ENCODE data around the gene DUSP18.
"Not testable (repeated sequence)": the region's sequence is repeated elsewhere in the genome, so short reads cannot be mapped to it uniquely, and the experiment has no call there.

Gene DUSP18

DNA sequence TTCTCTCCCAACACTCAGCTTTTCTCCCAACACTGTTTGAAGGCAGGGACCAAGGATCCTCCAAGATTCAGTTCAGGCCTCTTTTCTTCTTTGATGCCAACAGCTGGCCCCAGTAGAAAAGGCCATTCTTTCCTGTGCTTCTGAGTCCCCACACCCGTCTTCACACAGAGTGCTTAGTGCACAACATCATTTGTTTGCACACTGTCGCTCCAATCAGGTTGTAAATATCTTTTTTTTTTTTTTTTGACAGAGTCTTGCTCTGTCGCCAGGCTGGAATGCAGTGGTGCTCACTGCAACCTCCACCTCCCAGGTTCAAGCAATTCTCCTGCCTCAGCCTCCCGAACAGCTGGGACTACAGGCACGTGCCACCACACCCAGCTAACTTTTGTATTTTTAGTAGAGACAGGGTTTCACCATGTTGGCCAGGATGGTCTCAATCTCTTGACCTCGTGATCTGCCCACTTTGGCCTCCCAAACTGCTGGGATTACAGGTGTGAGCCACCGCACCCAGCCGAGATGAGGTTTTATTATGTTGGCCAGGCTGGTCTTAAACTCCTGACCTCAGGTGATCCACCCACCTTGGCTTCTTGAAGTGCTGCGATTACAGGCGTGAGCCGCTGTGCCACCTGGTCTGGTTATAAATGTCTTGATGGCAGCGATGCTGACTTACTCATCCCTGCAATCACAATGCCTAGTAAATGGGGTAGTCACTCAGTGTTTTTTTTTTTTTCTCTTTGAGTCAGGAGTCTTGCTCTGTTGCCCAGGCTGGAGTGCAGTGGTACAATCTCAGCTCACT is 12.4 kb upstream of the DUSP18 start:
- DNase-seq; H3K27ac ChIP-seq (ENCODE audit: insufficient read depth in 1 of 2, low read depth in 1 of 2, low read length in 2 of 2, poor library complexity in 1 of 2, severe bottlenecking in 2 of 2); H3K27me3 ChIP-seq (replicated peaks in 2 of 5; ENCODE audit: control insufficient read depth in 4 of 5, insufficient read depth in 5 of 5, low read length in 4 of 5); H3K9me3 ChIP-seq (ENCODE audit: control extremely low read depth in 1 of 5, control insufficient read depth in 4 of 5, insufficient read depth in 2 of 5, low read depth in 1 of 5, low read length in 4 of 5); POLR2A ChIA-PET; H3K4me3 ChIP-seq (ENCODE audit: control insufficient read depth in 1 of 7, extremely low read depth in 1 of 7, insufficient read depth in 4 of 7, low read depth in 2 of 7, low read length in 6 of 7); H3K36me3 ChIP-seq (ENCODE audit: control insufficient read depth in 4 of 4, insufficient read depth in 4 of 4, low read length in 3 of 4); H3K4me1 ChIP-seq (ENCODE audit: control extremely low read depth in 1 of 4, control insufficient read depth in 4 of 4, insufficient read depth in 4 of 4, low read length in 3 of 4): not testable (repeated sequence)
- 79% methylated on average over 10 of the region's 12 CpGs for WGBS (ENCODE audit: insufficient coverage)
- CTCF ChIA-PET, result interaction anchor here (2.0 kb wide), 1 partner anchor 45 kb away, joined by 6 read pairs; no protein-coding TSS in a partner anchor

DNA sequence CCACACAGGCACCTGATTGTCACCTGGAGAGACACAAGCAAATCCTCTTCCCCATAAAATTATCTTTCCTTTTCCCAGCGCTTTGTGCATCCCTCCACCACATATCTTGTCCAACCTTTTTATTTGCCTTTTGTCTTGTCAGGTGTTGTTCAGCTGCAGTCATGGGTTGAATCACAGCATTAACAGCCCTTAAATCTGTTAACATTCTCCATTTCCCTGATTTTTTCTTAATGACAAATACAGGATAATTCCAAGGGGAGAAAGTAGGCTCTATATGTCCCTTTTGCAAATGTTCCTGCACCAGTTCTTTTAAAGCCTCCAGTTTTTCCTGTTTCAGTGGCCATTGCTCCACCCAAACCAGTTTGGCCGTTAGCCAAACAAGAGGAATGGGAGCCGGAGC is 8.9 kb upstream of the DUSP18 start:
- POLR2A ChIA-PET; H3K4me1 ChIP-seq (ENCODE audit: control extremely low read depth in 1 of 4, control insufficient read depth in 4 of 4, insufficient read depth in 4 of 4, low read length in 3 of 4); CTCF ChIA-PET: not testable (repeated sequence)

DNA sequence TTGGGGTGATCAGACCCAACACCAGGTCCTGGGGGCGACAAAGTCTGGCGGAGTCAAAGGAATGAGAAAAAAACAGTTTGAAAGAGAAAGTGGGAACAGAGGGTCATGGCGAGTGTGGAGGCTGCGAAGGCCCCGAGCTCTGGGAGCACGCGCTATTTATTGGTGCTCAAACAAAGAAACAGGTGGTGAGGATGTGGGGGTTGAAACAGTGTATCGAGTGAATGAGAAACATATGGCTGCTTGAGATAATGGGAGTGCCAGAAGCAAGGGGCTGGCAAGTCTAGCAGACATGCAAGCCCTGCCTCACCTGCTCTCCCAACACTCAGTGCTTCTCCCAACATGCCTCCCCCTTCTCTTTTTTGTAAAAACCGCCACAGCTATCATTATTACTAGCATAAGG is 7.8 kb upstream of the DUSP18 start:
- H3K4me1 ChIP-seq (ENCODE audit: control extremely low read depth in 1 of 4, control insufficient read depth in 4 of 4, insufficient read depth in 4 of 4, low read length in 3 of 4), result no peaks in the 10 kb centered on the region
- no peak overlapping the region for H3K4me3 ChIP-seq (ENCODE audit: control insufficient read depth in 1 of 7, extremely low read depth in 1 of 7, insufficient read depth in 4 of 7, low read depth in 2 of 7, low read length in 6 of 7)
- H3K27ac ChIP-seq (ENCODE audit: insufficient read depth in 1 of 2, low read depth in 1 of 2, low read length in 2 of 2, poor library complexity in 1 of 2, severe bottlenecking in 2 of 2), result no peak overlapping the region
- WGBS (ENCODE audit: insufficient coverage), result 99% methylated on average over 9 of the region's 9 CpGs
- ChIA-PET CTCF (no interaction called here), POLR2A (interaction anchor here (0.6 kb wide), 1 partner anchor 38 kb away, joined by 8 read pairs; no protein-coding TSS in a partner anchor)
- H3K36me3 ChIP-seq (ENCODE audit: control insufficient read depth in 4 of 4, insufficient read depth in 4 of 4, low read length in 3 of 4), result no peaks in the 10 kb centered on the region
- peaks cover 0 to 5% (median 1%) of the 10 kb centered on the region in 5 experiments for H3K27me3 ChIP-seq (replicated peaks in 2 of 5; ENCODE audit: control insufficient read depth in 4 of 5, insufficient read depth in 5 of 5, low read length in 4 of 5)
- H3K9me3 ChIP-seq (ENCODE audit: control extremely low read depth in 1 of 5, control insufficient read depth in 4 of 5, insufficient read depth in 2 of 5, low read depth in 1 of 5, low read length in 4 of 5), result no peaks in the 10 kb centered on the region
- peak in 1 of 3 donors; percentile 23 for DNase-seq

More for the DNA sequence above, 8.9 kb upstream of the DUSP18 start:
- DNase-seq; H3K4me3 ChIP-seq (ENCODE audit: control insufficient read depth in 1 of 7, extremely low read depth in 1 of 7, insufficient read depth in 4 of 7, low read depth in 2 of 7, low read length in 6 of 7); H3K9me3 ChIP-seq (ENCODE audit: control extremely low read depth in 1 of 5, control insufficient read depth in 4 of 5, insufficient read depth in 2 of 5, low read depth in 1 of 5, low read length in 4 of 5); H3K27ac ChIP-seq (ENCODE audit: insufficient read depth in 1 of 2, low read depth in 1 of 2, low read length in 2 of 2, poor library complexity in 1 of 2, severe bottlenecking in 2 of 2); H3K27me3 ChIP-seq (replicated peaks in 2 of 5; ENCODE audit: control insufficient read depth in 4 of 5, insufficient read depth in 5 of 5, low read length in 4 of 5); H3K36me3 ChIP-seq (ENCODE audit: control insufficient read depth in 4 of 4, insufficient read depth in 4 of 4, low read length in 3 of 4): not testable (repeated sequence)
- WGBS (ENCODE audit: insufficient coverage), result 100% methylated on average over 2 of the region's 3 CpGs

GRCh38 chr22:30674482-30674881 is 6.8 kb upstream of the DUSP18 start:
- Histone ChIP-seq H3K27ac (ENCODE audit: insufficient read depth in 1 of 2, low read depth in 1 of 2, low read length in 2 of 2, poor library complexity in 1 of 2, severe bottlenecking in 2 of 2) (no peak overlapping the region), H3K9me3 (ENCODE audit: control extremely low read depth in 1 of 5, control insufficient read depth in 4 of 5, insufficient read depth in 2 of 5, low read depth in 1 of 5, low read length in 4 of 5) (no peaks in the 10 kb centered on the region), H3K4me1 (ENCODE audit: control extremely low read depth in 1 of 4, control insufficient read depth in 4 of 4, insufficient read depth in 4 of 4, low read length in 3 of 4) (no peaks in the 10 kb centered on the region), H3K4me3 (ENCODE audit: control insufficient read depth in 1 of 7, extremely low read depth in 1 of 7, insufficient read depth in 4 of 7, low read depth in 2 of 7, low read length in 6 of 7) (no peak overlapping the region), H3K36me3 (ENCODE audit: control insufficient read depth in 4 of 4, insufficient read depth in 4 of 4, low read length in 3 of 4) (no peaks in the 10 kb centered on the region), H3K27me3 (replicated peaks in 2 of 5; ENCODE audit: control insufficient read depth in 4 of 5, insufficient read depth in 5 of 5, low read length in 4 of 5) (peaks cover 0 to 5% (median 1%) of the 10 kb centered on the region in 5 experiments)
- ChIA-PET POLR2A (no interaction called here), CTCF (no interaction called here)
- WGBS (ENCODE audit: insufficient coverage), result 100% methylated on average over 5 of the region's 6 CpGs
- DNase-seq, result no peak

DNA sequence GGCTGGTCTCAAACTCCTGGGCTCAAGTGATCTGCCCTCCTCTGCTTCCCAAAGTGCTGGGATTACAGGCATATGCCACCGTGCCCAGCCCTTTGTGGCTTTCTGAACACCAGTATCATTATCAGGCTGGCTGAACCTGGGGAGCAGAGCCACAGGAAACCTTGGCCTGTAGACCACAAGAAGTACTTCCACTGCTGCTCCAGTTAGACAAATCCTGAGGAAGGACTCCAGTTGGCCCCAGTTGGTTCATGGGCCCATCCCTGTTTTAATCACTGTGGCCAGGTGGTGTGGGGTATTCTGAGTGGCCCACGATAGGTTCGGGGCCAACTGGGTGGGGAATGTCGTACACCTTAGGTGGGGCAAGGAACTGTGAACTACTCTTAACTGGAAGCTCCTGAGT is 5.5 kb upstream of the DUSP18 start:
- 74% methylated on average over 4 of the region's 4 CpGs for WGBS (ENCODE audit: insufficient coverage)
- peaks cover under 1 to 5% (median 3%) of the 10 kb centered on the region in 4 experiments for H3K4me1 ChIP-seq (ENCODE audit: control extremely low read depth in 1 of 4, control insufficient read depth in 4 of 4, insufficient read depth in 4 of 4, low read length in 3 of 4)
- no peak overlapping the region for H3K27ac ChIP-seq (ENCODE audit: insufficient read depth in 1 of 2, low read depth in 1 of 2, low read length in 2 of 2, poor library complexity in 1 of 2, severe bottlenecking in 2 of 2)
- ChIA-PET CTCF (no interaction called here), POLR2A (no interaction called here)
- peaks cover 2 to 12% (median 4%) of the 10 kb centered on the region in 5 experiments for H3K27me3 ChIP-seq (replicated peaks in 2 of 5; ENCODE audit: control insufficient read depth in 4 of 5, insufficient read depth in 5 of 5, low read length in 4 of 5)
- H3K9me3 ChIP-seq (ENCODE audit: control extremely low read depth in 1 of 5, control insufficient read depth in 4 of 5, insufficient read depth in 2 of 5, low read depth in 1 of 5, low read length in 4 of 5), result no peaks in the 10 kb centered on the region
- H3K36me3 ChIP-seq (ENCODE audit: control insufficient read depth in 4 of 4, insufficient read depth in 4 of 4, low read length in 3 of 4), result no peaks in the 10 kb centered on the region
- no peak overlapping the region for H3K4me3 ChIP-seq (ENCODE audit: control insufficient read depth in 1 of 7, extremely low read depth in 1 of 7, insufficient read depth in 4 of 7, low read depth in 2 of 7, low read length in 6 of 7)
- peak in 2 of 3 donors; percentile 34 to 56 for DNase-seq

GRCh38 chr22:30671071-30671470 is 3.4 kb upstream of the DUSP18 start:
- 60% methylated on average over 1 of the region's 3 CpGs for WGBS (ENCODE audit: insufficient coverage)
- CTCF ChIA-PET, result no interaction called here
- no peak overlapping the region for H3K27ac ChIP-seq (ENCODE audit: insufficient read depth in 1 of 2, low read depth in 1 of 2, low read length in 2 of 2, poor library complexity in 1 of 2, severe bottlenecking in 2 of 2)

GRCh38 chr22:30668386-30668710 is 673 bp upstream of the DUSP18 start:
- no peaks in the 10 kb centered on the region for H3K9me3 ChIP-seq (ENCODE audit: control extremely low read depth in 1 of 5, control insufficient read depth in 4 of 5, insufficient read depth in 2 of 5, low read depth in 1 of 5, low read length in 4 of 5)
- CTCF ChIA-PET, result interaction anchor here (1.8 kb wide), 1 partner anchor 34 kb away, joined by 8 read pairs; no protein-coding TSS in a partner anchor
- DNase-seq, result no peak
- H3K4me3 ChIP-seq (ENCODE audit: control insufficient read depth in 1 of 7, extremely low read depth in 1 of 7, insufficient read depth in 4 of 7, low read depth in 2 of 7, low read length in 6 of 7), result peak overlapping the region; percentile 64 to 95 (median 87)
- H3K27ac ChIP-seq (ENCODE audit: insufficient read depth in 1 of 2, low read depth in 1 of 2, low read length in 2 of 2, poor library complexity in 1 of 2, severe bottlenecking in 2 of 2), result no peak overlapping the region
- WGBS (ENCODE audit: insufficient coverage), result 41% methylated on average over 10 of the region's 10 CpGs
- H3K27me3 ChIP-seq (replicated peaks in 2 of 5; ENCODE audit: control insufficient read depth in 4 of 5, insufficient read depth in 5 of 5, low read length in 4 of 5), result peaks cover 0 to 9% (median 4%) of the 10 kb centered on the region in 5 experiments
- H3K4me1 ChIP-seq (ENCODE audit: control extremely low read depth in 1 of 4, control insufficient read depth in 4 of 4, insufficient read depth in 4 of 4, low read length in 3 of 4), result peaks cover 2 to 18% (median 14%) of the 10 kb centered on the region in 4 experiments
- POLR2A ChIA-PET, result no interaction called here
- H3K36me3 ChIP-seq (ENCODE audit: control insufficient read depth in 4 of 4, insufficient read depth in 4 of 4, low read length in 3 of 4), result peaks cover 3 to 12% (median 6%) of the 10 kb centered on the region in 4 experiments

More at GRCh38 chr22:30671071-30671470, 3.4 kb upstream of the DUSP18 start:
- H3K4me3 ChIP-seq (ENCODE audit: control insufficient read depth in 1 of 7, extremely low read depth in 1 of 7, insufficient read depth in 4 of 7, low read depth in 2 of 7, low read length in 6 of 7), result no peak overlapping the region
- POLR2A ChIA-PET, result no interaction called here
- H3K27me3 ChIP-seq (replicated peaks in 2 of 5; ENCODE audit: control insufficient read depth in 4 of 5, insufficient read depth in 5 of 5, low read length in 4 of 5), result peaks cover 2 to 12% (median 4%) of the 10 kb centered on the region in 5 experiments
- H3K36me3 ChIP-seq (ENCODE audit: control insufficient read depth in 4 of 4, insufficient read depth in 4 of 4, low read length in 3 of 4), result no peaks in the 10 kb centered on the region
- no peak for DNase-seq
- H3K4me1 ChIP-seq (ENCODE audit: control extremely low read depth in 1 of 4, control insufficient read depth in 4 of 4, insufficient read depth in 4 of 4, low read length in 3 of 4), result peaks cover 2 to 18% (median 14%) of the 10 kb centered on the region in 4 experiments
- no peaks in the 10 kb centered on the region for H3K9me3 ChIP-seq (ENCODE audit: control extremely low read depth in 1 of 5, control insufficient read depth in 4 of 5, insufficient read depth in 2 of 5, low read depth in 1 of 5, low read length in 4 of 5)

Measured in common myeloid progenitor, CD34-positive (primary cell).